Stimulated activated CD4-positive, alpha-beta T cell treated with anti-CD3 and anti-CD28 coated beads, Interleukin-15, amount 100 ng/mL, for 1 hour (primary cell): Measurements from ENCODE around the gene GFI1B.
A peak's percentile ranks its signal among the peaks of the same experiment; 100 is the strongest.

ENCODE experiments used
- DNase-seq, 2 donors: peaks; one replicate each; pipeline ENCODE4 v3.0.0-alpha.2; 2020; ENCODE audit warnings: low read depth in 1 of 2, low spot score in 1 of 2

GFI1B gene

DNA sequence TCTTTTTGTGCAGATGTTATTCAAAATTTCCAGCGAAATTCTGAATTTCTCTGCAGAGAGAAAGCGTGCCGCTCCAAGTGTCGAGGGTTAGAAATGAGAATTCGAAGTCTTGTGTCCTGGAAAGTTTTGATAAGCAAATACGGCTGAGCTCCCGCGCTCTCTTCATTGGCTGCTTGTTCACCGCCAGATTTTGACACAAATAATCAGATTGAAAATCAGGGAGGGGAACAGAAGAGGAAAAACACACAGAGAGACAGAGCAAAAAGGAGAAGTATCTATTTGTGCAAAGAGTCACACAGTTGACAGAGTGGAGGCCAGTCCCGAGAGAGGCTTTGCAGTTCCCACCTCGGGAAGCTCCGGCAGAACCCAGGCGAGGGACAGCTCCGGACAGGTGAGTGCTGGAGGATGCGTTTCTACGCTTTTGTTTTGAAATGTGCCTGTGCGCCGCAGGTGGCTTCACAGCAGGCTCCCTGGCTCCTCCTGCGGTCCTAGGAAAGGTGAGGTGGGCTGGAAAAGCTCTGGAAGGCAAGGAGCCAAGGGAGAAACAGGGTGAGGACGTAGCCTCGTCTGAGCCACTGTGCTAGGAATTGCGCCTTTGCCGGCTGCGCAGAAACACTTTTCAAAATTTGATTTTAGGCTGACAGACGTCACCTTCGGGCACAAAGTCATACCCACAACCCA is at the start of gene GFI1B:
TSS of gene GFI1B (plus strand) at position 244 of the 681 bp plus-strand sequence. CDS start 7,985 bp downstream, outside the sequence.
- DNase-seq, result no peak

DNA sequence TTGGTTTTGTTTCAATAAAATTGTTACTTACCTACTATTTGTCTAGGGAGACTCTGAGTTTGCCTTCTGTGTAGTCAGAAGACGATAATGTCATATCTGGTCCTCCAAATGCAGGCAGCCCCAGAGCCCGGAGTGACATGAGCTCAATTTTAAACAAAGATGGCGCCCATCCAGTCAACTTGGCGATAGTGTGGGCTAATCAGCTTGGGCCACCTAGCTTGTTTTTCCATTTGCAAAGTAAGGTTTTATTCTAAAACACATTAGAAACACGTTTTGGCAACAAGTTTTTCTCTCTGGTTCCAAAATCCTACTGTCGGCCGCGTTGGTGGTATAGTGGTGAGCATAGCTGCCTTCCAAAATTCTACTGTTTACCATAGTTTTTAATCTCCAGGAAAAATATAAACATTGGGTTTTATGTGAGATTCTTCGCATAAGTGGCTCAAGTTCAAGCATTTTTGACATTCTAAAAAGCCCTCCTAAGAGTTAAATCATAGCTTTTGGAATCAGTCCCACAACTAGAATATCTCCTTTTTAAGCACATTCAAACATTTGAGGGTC is 47.2 kb upstream of the GFI1B start:
- DNase-seq, result no peak

DNA sequence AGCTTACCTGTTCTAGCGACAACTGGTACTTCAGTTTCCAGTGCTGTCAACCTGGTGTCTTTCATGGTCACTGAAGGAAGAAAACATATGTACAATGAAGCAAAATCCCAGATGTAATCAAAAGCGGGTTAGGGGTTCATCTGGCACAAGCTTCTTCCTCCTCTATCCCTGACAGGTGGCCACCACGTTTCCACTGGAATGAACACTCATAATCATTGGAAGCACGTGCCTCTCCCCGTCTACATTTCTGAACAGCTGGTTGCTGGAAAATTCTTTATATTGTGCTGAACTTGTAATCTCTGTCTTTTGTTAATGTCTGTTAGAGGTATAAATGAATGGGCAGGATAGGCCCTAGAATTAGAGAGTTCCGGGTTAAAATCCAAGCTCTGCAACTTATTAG is 43.5 kb upstream of the GFI1B start:
- DNase-seq, result no peak

DNA sequence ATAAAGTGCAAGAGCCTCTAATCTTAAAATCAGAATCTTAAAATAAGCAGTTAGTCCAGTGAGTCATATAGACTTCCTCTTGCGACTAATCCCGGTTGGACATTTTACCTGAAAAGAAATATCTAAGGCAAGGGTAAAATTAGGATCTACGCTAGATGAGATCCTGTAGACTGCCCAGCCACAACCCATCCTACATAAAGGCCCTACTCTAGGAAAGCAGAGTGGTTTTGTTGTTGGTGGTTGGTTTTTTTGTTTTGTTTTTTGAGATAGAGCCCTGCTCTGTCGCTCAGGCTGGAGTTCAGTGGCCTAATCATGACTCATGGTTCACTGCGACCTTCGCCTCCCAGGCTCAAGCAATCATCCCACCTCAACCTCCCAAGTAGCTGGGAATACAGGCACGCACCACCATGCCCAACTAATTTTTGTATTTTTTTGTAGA is 41.0 kb upstream of the GFI1B start:
- no peak for DNase-seq

DNA sequence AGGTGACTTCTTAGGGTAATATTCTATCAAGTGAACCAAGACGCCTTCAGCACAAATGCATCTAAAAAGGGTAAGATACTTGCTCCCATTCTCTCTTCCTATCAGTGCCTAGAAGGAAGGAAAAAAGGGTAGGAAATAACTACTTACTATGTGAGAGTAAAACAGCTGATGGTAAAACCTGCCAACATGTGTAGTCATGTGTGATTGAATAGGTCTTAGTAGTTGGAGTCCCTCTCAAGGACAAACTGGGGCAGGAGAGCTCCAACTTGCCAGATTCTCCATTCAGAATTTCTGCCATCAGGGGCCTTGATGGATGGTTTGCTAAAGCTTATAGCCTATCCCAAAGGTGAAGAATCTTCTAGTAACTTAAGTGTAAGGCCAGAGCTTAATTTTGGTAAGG is 39.3 kb upstream of the GFI1B start:
- DNase-seq, result no peak

DNA sequence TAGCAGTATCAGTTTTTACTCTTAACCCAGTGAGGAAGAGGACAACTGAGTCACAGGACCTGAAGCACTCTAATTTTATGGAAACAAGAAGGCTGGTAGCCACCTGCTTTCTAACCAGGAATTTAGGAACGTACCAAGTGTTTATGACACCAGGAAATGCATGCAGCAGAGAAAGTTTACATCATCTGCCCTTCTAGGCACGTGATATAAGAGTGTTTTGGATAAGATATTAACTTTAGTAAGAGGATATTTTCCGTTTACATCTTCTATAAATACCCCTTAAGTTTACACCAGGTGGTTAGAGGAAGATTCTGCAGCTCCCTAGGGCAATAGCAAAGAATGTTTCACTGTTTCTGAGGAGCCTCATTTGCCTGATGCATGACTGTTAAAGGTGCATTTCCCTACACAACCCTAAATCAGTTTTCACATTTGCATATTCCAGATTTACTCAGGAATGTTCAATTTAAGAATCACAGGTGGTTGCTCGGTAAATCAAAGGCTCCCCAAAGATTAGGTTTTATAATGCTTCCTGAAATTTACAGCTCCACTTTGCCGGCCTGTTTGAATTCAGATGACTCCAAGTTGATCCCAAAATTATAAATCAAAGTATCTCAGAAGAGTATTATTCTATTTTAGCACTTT is 35.8 kb upstream of the GFI1B start:
- DNase-seq, result no peak

DNA sequence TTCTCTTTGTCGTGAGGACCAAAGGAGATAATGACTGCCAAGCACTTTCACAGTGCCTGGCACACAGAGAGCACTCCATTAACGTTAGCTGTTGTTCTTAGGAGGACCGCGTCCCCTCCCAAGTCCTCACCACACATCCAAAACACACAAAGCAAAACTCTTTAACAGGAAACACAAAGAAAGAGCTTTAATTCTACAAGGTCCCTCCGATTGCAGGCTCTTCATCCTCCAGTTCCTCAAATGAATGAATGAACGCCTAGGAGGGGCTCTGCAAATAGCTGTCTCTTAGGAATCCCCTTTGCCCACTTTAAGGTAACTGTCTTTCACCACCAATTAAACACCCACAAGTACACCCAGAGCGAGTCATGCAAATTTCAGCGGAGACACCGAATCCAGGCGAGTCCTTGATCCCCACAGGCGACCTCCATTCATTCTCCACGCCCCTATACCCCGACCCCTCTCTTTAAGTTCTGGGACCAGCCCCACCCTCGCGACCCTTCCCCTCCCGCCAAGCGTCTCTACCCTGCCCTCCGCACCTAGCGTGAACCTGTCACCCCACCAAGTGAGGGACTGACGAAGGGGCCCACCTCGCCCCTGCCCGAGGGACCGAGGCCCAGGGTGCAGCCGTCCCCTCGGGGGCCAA is 34.7 kb upstream of the GFI1B start:
- DNase-seq, result peak in 1 of 2 donors; percentile 1

DNA sequence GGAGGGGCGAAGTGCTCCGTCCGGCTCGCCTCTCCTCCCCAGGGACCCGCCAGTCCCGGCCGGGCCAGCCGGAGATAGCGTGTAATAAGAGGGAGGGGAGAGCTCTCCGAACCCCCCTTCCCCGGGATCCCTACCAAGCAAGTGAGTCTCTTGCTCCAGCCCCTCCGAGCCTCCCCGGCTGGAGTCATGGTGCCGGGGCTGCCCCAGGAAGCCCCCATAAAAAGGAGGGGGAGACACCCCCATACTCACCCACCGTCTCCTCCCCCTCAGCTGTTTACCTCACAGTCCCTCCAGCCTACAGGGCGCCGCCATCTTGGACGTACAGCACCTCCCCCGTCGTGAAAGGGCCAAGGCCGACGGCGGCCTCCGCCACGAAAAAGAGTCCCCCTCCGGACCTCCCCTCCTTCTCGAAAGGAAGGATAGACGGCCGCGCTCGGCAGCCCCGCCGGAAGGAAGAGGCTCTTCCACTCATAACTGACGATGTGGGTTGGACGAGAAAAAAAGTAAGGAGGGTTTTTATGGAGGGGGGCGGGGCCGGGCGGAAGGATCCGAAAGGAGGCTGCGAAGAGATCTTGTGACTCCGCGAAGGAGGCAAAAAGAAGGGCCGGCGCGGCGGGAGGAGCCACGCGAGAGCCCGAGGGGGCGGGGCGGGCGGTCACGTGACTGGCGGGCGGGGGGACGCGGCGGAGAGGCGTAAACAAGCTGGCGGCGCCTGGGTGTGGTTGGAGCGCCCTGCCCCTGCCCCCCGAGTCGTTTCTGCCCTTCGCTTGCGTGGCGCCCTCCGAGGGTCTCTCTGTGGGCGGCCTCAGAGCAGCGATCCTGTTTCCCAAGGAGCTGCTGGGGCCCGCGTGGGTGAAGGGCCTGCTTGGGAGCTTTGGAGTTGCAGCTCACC is 34.0 kb upstream of the GFI1B start, which contains the start of gene TSC1:
TSS of gene TSC1 (minus strand) at position 323 of the 892 bp plus-strand sequence. CDS start 15,744 bp downstream, outside the sequence.
- peak; percentile 98 to 99 for DNase-seq

DNA sequence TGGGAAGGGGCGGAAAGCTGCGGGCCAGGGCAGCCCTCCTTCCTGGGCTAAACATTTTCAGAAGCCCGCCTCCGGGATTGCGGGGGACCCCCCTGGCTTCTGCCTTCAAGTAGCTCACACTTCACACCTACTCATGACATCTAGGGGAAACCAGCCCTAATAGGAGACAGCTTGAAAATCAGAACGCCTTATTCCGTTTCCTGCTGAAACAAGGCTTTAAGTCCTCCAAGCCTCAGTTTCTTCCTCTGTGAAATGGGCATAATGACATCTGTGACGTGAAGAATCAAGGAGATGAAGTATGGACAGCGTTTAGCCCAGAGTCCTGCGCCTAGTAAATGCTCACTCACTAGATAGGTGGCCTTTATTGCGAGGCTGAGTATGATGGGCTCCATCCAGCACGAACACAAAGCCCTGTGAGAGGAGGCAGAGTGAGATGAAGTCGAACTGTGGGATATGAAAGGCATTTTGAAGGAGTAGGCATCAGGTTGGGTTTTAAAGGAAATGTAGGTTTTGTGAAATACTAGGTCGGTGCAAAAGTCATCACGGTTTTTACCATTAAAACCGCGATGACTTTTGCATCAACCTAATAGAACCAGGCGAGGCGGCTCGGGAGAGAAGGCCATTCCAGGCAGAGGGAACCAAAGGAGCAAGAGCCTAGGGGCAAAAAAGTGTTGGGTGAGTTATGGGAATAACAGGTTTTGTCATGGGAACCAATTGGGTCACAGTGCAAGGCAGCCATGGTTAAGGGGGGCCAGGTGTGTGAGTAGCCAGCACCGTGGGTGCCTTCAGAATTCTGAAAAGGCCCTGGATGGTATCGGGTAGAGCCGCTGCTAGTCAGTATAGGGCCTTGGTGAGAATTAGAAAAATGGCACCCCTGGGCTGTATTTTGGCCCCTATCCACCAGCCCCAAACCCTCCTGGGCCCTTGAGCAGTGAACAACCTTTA is 33.0 kb upstream of the GFI1B start:
- no peak for DNase-seq

DNA sequence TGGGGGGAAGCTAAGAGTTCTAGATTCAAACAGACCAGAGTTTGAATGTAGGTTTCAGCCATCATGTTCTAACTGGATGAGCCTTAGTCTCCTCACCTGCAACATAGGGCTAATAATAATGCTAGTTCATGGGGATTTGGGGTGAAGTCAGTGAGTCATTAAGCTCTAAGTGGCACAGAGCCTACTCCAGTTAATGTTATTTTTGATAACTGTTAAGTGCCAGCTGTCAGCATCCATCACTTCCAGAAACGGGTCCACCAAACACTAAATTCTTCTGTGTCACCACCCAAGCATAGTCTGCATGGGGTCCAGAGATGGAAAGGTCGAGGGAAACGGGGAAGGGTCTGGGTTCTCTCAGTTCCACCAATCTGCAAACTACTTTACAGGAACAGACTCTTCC is 32.3 kb upstream of the GFI1B start:
- no peak for DNase-seq

DNA sequence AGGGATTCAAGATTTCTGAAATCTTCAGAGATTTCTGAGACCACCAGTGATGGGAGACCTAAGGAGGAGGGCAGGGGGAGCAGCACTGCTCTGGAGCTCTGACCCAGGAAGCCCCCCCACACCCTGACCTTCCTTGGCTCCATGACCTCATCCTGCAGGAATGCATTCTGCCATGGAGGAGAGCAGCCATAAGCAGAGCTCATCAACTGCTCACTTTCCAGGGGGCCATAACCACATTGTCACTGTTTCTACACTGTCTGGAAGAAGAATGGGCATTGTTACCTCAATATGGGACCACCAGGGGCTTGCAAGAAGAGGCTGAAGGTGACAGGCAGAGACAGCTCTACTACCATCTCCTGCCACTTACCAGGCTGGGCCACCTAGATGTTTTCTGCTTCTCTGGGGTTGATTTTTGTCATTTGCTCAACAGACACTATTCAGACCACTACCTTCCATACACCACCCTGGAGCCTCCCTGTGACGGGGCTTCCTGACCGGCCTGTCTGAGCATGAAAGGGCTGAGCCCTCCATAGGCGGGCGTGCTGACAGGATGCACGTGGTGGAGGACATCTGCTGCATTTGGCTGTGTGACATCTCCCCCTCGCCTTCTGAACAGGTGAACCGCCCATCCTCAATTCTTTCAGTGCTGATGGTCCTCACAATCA is 31.7 kb upstream of the GFI1B start:
- DNase-seq, result no peak

DNA sequence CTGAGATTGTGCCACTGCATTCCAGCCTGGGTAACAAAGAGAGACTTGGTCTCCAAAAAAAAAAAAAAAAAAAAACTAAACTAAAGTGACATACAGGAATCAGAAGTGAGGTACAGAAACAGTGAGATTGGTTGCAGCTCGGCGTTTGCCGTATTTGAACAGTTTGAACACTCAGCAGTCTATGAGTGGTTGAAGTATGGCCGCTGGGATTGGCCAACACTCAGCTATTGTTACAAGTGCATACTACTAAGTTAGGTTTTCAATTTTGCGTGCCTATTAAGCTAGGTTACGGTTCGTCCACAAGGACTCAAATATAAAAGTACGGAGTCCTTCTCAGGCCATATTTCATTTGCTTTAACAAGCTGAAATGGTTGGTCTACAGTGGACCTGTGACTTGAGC is 30.7 kb upstream of the GFI1B start:
- DNase-seq, result no peak

DNA sequence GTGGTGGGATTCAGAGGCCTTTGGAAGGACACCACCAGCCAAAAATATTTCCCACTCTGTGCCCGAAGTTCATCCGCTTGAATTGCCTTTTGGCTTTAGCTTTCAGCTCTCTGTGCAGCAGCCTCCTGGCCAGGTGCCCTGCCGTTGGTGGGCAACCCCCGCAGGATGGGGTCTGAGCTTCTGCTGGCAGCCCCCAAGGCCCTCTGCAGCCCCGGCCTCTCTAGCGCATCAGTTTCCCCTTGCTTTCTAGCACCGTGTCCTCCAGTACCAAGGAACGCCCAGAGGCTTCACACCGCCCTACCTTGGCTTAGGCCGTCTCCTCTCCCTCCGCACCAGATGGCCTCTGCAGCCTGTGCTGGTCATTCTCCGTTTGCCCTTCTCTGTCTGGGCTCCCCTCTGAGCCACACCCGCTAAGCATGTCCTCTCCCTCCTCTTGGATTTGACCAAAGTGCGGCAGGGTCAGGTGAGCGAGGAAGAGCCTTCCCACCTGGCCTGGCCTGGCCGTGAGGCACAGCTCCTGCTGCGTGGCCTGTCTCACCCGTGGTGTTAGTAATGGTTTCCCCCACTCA is 29.9 kb upstream of the GFI1B start:
- DNase-seq, result no peak

DNA sequence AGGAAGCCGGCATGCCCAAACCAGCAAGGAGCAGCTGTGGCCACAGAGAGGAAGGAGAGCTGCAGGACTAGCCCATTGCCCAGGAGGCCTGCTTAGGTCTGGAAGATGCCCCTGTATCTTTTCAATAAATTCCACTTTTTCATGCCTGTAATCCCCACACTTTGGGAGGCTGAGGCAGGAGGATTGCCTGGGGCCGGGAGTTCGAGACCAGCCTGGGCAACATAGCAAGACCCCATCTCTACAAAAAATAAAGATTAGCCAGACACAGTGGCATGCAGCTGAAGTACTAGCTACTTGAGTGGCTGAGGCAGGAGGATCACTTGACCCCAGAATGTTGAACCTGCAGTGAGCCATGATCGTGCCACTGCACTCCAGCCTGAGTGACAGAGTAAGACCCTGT is 28.8 kb upstream of the GFI1B start:
- no peak for DNase-seq

DNA sequence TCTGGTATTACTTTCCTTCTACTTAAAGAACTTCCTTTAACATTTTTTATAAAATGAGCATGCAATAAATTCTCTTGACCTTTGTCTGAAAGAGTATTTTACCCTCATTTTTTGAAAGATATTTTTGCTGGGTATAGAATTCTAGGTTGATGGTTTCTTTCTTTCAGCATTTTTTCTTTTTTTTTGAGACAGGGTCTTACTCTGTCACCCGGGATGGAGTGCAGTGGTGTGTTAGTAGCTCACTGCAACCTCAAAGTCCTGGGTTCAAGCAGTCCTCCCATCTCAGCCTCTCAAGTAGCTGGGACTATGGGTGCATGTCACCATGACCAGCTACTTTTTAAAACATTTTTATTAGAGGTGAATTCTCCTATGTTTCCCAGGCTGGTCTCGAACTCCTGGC is 23.4 kb upstream of the GFI1B start:
- no peak for DNase-seq

DNA sequence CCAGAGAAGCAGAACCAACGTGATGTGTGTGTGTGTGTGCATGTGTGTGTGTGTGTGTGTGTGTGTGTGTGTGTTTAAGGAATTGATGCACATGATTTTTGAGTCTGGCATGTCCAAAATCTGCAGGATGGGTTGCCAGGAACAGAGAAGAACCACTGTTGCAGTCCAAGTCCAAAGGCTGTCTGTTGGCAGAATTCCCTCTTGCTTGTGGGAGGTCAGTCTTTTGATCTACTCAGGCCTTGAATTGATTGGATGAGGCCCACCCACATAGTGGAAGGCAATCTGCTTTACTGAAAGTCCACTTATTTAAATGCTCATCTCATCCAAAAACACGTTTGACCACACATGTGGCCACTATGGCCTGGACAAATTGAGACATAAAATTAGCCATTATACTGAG is 22.7 kb upstream of the GFI1B start:
- DNase-seq, result no peak

DNA sequence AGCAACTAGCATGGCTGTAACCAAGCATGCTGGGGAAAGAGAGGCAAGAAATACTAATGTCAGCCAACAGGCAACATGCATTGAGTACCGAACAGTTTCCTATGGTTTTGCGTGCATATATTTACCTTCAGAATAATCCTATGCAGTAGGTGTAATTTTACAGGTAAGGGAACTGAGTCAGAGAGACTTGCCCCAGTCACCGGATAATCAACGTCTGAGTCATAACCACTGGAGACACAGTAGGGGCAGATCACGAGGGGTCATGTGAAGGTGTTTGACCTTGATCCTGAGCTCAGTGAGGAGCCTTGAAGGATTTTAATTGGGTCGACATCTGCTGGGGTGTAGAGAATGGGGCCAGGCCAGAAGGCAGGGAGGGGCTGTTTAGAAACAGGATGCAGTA is 20.7 kb upstream of the GFI1B start:
- DNase-seq, result no peak

DNA sequence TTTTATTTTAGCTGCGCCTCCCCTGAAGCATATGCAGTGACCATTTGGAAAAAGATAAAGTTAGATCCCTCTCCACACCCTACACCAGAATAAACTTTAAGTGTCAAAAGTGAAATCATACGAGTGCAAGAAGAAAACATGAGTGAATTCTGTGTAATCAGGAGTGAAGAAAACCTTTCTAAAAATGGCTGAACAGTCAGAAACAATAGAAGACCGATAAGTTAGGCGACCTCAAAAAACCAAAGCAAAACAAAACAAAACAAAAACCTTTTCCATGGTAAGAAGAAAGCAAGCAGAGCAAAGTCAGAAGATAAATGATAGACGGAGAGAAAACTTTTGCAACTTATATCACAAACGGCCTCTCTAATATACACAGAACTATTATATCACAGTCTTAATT is 17.5 kb upstream of the GFI1B start:
- no peak for DNase-seq

DNA sequence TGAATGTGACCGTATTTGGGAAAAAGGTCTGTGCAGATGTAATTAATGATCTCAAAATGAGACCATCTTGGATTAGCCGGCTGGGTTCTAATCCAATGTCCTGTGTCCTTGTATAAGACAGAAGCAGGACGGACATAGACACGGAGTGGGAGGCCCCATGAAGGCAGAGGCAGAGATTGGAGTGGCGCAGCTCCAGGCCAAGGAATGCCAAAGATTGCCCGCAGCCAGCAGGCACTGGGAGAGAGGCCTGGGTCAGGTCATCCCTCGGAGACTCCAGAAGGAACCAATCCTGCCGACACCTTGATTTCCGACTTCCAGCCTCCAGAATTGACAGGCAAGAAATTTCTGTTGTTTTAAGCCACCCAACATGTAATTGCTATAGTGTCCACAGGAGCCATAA is 13.0 kb upstream of the GFI1B start:
- no peak for DNase-seq
